ENCODE measurements around the gene LRRTM1. TPM values are rescaled to one million over a fixed set of nuclear protein-coding genes. Genes with fewer than 3 reads are reported as not detected.

Gene LRRTM1, protein sequence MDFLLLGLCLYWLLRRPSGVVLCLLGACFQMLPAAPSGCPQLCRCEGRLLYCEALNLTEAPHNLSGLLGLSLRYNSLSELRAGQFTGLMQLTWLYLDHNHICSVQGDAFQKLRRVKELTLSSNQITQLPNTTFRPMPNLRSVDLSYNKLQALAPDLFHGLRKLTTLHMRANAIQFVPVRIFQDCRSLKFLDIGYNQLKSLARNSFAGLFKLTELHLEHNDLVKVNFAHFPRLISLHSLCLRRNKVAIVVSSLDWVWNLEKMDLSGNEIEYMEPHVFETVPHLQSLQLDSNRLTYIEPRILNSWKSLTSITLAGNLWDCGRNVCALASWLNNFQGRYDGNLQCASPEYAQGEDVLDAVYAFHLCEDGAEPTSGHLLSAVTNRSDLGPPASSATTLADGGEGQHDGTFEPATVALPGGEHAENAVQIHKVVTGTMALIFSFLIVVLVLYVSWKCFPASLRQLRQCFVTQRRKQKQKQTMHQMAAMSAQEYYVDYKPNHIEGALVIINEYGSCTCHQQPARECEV
- total RNA-seq, result not detected

DNA sequence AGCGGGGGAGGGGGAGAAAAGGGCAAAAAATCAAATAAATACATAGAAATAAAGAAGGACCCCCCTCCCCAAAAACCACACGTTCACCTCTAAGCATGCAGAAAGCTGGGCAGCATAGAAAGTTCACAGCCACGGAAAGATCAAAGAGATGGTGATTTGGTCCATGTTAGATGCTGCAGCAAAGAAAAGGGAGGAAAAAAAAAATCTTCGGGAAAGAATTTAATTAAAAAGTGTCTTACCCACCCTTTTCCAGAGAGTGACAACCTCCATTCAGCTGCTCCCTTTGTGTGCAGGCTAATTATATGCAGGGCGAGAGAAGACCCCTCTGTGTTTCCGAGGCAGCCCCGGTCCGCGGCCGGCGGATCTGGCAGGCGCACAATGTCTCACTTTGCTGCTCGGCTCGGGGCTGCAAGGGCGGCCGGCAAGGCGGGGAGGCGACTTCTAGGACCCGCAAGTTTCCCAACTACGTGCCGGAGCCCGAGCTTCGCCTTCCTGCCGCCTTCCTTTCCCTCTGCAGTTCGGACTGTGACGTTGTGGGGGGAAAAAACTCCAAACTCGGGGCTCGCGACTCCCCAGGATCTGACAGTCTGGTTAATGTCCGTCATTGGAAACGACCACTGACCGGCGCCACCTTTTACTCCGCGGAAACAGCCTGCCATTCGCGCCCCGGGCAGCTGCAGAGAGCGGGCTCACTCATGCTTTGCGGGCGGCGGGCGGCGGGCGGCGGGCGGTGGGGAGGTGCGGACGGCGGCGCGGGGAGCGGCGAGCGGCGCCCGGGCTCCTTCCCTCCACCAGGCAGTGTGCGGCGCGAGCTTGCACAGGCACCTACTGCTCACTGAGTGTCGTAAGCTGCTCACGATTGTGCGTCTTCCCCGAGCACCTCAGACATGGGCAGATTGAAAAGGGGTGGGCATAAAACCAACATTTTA lies at the start of gene LRRTM1:
LRRTM1 (minus strand) TSS at position 844 of the 929 bp plus-strand sequence. CDS start 933 bp downstream, outside the sequence.
- H3K36me3 Mint-ChIP-seq (ENCODE audit: insufficient read depth), result no peaks in the 10 kb centered on the region
- no peak within 1 kb of the TSS for H3K4me3 Mint-ChIP-seq
- ATAC-seq, result no peak
- peaks cover 6% of the 10 kb centered on the region for H3K9me3 Mint-ChIP-seq
- DNase-seq, result no peak
- no peaks in the 10 kb centered on the region for H3K4me1 Mint-ChIP-seq (ENCODE audit: low read depth)
- H3K27me3 Mint-ChIP-seq (ENCODE audit: low read depth), result peaks cover 45% of the 10 kb centered on the region

DNA sequence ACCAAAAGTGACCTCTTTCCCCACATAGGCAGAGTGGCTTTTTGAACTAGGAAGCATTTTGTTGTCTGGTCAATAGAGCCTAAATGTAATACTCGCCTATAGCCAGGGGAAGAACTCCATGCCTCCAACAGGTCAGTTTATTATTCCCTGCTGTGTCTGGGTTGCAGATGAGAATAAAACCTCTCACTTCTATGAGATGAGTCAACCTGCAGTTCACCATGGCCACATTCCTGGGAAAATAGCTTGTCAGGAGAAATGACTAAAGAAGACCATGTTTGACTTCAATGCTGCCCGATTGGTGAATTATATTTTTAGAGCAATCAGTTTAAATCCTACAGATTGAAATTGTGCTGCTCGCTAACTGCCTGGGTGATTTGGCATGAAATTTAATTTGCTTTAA lies 46.7 kb upstream of the LRRTM1 start:
- no peaks in the 10 kb centered on the region for H3K9me3 Mint-ChIP-seq
- no peaks in the 10 kb centered on the region for H3K36me3 Mint-ChIP-seq (ENCODE audit: insufficient read depth)
- DNase-seq, result no peak
- H3K27me3 Mint-ChIP-seq (ENCODE audit: low read depth), result no peaks in the 10 kb centered on the region
- no peaks in the 10 kb centered on the region for H3K4me1 Mint-ChIP-seq (ENCODE audit: low read depth)
- ATAC-seq, result no peak
- no peak overlapping the region for H3K4me3 Mint-ChIP-seq

DNA sequence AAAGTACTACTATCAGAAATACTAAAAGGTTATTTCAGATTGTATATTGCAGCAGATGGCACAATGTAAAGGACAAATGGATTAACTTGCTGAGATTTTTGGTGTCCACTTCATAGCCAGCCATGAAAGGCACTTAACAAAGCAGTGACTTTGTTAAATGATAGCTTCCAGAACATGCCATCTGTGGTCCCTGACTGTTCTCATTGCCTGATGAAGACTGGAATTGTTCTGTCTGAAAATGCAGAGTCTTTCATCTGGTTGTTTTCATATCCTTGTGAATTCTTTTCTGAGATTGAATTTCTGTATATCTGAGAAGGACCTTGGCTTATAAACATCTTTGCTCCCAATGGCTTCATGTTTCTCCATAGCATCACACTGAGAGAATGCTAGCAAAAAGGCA lies 44.4 kb upstream of the LRRTM1 start:
- Mint-ChIP-seq H3K36me3 (ENCODE audit: insufficient read depth) (no peaks in the 10 kb centered on the region), H3K4me3 (no peak overlapping the region), H3K4me1 (ENCODE audit: low read depth) (no peaks in the 10 kb centered on the region), H3K9me3 (peaks cover 5% of the 10 kb centered on the region), H3K27me3 (ENCODE audit: low read depth) (no peaks in the 10 kb centered on the region)
- DNase-seq (no peak), ATAC-seq (no peak)

DNA sequence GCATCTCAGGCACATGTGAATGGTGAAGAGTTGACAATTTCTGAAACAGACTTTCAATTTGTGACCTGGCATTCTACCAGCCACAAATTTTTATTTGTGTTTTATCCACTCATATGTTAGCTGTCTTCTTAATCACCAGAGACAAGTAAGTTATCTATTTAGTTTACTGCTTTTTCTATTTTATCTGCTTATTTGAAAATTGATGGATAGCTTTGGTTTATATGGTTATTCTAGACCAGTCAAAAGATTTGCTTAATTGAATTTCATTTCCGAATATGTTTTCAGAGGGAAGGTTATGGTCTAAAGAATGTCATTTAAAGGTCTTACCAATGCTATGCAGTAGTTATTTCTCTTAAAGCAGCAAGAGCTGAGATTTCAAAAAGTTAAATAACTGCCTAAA lies 43.5 kb upstream of the LRRTM1 start:
- H3K4me1 Mint-ChIP-seq (ENCODE audit: low read depth), result no peaks in the 10 kb centered on the region
- no peaks in the 10 kb centered on the region for H3K36me3 Mint-ChIP-seq (ENCODE audit: insufficient read depth)
- H3K27me3 Mint-ChIP-seq (ENCODE audit: low read depth), result no peaks in the 10 kb centered on the region
- no peak for DNase-seq
- no peak for ATAC-seq
- peaks cover 5% of the 10 kb centered on the region for H3K9me3 Mint-ChIP-seq
- H3K4me3 Mint-ChIP-seq, result no peak overlapping the region

DNA sequence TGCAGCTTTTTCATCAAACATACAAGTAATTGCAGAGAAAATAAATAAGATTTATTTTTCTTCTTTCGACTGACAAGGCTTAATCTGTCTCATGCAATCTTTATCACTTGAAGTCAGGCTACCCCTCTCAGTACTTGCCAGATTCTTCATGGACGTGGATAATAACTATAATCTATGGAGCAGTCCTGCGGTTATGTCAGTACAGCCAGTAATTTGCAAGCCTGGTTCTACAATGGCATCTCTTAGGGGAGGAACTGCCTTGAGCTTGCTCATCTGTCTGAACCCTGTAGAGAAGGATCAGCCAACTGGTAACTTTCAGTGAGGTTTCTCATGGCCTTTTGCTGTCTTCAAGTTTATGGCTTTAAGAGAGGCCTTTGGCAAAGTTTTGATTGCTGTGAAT lies 35.5 kb upstream of the LRRTM1 start:
- ATAC-seq (no peak), DNase-seq (no peak)
- H3K27me3 Mint-ChIP-seq (ENCODE audit: low read depth), result no peaks in the 10 kb centered on the region
- no peaks in the 10 kb centered on the region for H3K4me1 Mint-ChIP-seq (ENCODE audit: low read depth)
- no peaks in the 10 kb centered on the region for H3K36me3 Mint-ChIP-seq (ENCODE audit: insufficient read depth)
- no peak overlapping the region for H3K4me3 Mint-ChIP-seq
- peaks cover 14% of the 10 kb centered on the region for H3K9me3 Mint-ChIP-seq

DNA sequence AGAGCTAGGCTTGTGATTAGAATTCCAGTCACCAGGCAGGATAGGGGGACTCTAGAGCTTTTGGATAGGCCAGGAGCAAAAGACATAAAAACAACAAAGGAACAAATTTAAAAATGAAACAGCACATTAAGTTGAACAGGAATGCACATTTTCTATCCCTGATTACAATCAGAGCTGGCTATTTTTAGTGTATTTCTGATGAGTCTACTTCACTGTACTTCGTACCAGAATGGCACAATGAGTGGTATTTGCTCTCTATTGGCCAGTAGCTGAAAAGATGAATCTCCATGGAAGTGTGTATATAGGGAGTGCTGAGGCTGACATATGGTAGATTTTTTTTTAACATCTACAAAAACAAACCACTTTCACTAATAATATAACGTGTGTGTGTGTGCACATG lies 34.2 kb upstream of the LRRTM1 start:
- ATAC-seq (no peak), DNase-seq (no peak)
- Mint-ChIP-seq H3K27me3 (ENCODE audit: low read depth) (no peaks in the 10 kb centered on the region), H3K9me3 (peaks cover 18% of the 10 kb centered on the region), H3K36me3 (ENCODE audit: insufficient read depth) (no peaks in the 10 kb centered on the region), H3K4me1 (ENCODE audit: low read depth) (no peaks in the 10 kb centered on the region), H3K4me3 (no peak overlapping the region)

DNA sequence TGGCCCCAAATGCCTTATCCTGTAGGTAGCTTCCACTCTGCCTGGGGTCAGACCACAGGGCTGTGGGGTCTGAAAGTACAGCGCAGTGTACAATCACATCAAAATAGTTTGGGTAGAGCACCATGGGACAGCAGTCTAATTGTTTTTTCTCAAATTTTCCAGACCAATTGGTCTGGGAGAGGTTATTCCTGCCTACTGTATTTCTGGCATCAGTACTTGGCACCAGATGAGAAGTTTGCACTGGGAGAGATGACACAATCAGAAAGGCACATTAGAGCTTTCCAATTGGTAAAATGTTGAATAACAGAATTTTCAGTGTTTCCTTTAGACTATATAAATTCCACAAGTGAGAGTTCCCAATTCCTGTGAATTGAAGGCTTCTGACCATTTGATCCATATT lies 30.9 kb upstream of the LRRTM1 start:
- H3K4me3 Mint-ChIP-seq, result no peak overlapping the region
- DNase-seq, result no peak

DNA sequence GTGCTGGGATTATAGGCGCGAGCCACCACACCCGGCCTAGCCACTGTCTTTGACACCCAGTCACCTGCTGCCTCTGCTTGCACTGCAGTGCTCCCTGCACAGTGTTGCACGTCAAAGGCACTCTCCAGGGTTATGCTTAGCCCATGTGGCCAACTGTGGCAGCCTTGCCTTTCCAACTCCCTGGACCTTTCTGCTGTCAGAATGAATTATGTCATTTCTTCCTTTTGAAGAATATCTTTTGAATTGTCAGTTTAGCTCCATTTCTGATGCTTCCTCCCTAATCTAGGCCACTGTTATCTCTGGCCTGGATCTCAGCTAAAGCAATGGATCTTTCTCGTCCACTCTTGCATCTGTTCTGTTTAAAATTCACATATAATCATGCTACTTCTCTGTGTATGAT lies 29.3 kb upstream of the LRRTM1 start:
- Mint-ChIP-seq H3K36me3 (ENCODE audit: insufficient read depth) (no peaks in the 10 kb centered on the region), H3K27me3 (ENCODE audit: low read depth) (no peaks in the 10 kb centered on the region), H3K9me3 (peaks cover 15% of the 10 kb centered on the region), H3K4me3 (no peak overlapping the region), H3K4me1 (ENCODE audit: low read depth) (no peaks in the 10 kb centered on the region)
- DNase-seq (no peak), ATAC-seq (no peak)

More for the DNA sequence above, 30.9 kb upstream of the LRRTM1 start:
- no peaks in the 10 kb centered on the region for H3K4me1 Mint-ChIP-seq (ENCODE audit: low read depth)
- ATAC-seq, result no peak
- peaks cover 18% of the 10 kb centered on the region for H3K9me3 Mint-ChIP-seq
- H3K27me3 Mint-ChIP-seq (ENCODE audit: low read depth), result no peaks in the 10 kb centered on the region
- H3K36me3 Mint-ChIP-seq (ENCODE audit: insufficient read depth), result no peaks in the 10 kb centered on the region

DNA sequence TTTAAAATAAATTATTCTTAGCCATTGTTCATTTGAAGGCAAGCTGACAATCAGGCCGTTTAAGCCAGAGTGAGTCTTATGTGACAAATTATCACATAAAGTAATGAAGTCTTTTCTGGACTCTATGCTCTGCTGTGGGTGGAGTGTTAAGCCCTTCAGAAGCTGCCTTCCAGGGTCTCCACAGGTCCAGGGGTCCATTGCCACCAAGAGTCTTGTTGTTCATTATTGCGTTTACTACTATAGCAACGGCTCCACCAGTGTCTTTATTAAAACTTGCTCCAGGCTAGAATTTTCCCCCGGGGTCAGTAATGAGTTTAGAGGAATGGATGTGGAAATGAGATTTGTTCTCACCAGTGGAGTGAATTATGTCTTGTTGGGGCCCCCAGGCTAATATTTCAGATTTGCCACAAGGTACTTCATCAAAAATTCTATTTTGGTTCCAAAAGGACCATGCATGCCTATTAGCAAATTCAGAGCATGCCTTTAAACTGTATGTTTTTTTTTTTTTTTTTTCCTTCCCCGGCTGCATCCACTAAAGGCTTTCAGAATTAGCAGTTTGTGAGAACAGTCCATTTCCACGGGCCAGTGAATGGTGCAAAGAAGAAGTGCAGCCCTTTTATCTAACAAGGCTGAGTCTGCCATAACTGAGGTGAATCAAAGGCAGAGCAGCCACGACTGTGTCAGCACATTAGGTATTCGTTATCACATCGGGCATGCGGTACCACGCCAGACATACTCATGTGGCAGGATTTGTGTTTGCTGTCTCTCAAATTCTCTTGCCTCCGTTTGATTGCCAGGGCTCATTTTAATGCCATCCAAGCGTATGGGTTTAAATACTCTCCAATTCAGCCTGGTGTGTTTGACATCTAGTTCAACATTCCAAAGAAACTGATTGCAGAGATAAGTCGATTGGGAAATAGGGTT lies 26.2 kb upstream of the LRRTM1 start:
- no peak for DNase-seq
- Mint-ChIP-seq H3K36me3 (ENCODE audit: insufficient read depth) (no peaks in the 10 kb centered on the region), H3K4me1 (ENCODE audit: low read depth) (no peaks in the 10 kb centered on the region), H3K27me3 (ENCODE audit: low read depth) (no peaks in the 10 kb centered on the region), H3K9me3 (peaks cover 15% of the 10 kb centered on the region), H3K4me3 (no peak overlapping the region)
- no peak for ATAC-seq

DNA sequence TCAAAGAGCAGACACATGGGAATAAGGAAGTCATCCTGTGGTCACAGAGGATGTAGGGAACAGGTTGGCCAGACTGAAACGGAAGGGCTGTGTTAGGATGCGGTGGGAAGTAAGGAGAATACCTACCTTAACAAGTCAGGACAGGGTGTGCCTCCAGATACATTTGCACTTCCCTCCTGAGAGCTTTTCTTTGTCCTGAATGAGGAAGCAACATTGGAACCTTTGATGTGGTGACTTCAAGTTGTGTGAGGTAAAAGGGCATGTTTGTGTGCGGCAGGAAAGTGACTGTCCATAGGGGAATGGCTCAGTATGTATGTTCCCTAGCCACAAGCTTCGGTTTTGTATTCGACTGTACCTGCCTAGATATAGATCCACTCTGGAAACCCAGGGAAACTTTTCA lies 24.9 kb upstream of the LRRTM1 start:
- Mint-ChIP-seq H3K36me3 (ENCODE audit: insufficient read depth) (no peaks in the 10 kb centered on the region), H3K9me3 (peaks cover 8% of the 10 kb centered on the region), H3K4me3 (no peak overlapping the region), H3K4me1 (ENCODE audit: low read depth) (no peaks in the 10 kb centered on the region), H3K27me3 (ENCODE audit: low read depth) (no peaks in the 10 kb centered on the region)
- ATAC-seq, result no peak
- DNase-seq, result no peak

DNA sequence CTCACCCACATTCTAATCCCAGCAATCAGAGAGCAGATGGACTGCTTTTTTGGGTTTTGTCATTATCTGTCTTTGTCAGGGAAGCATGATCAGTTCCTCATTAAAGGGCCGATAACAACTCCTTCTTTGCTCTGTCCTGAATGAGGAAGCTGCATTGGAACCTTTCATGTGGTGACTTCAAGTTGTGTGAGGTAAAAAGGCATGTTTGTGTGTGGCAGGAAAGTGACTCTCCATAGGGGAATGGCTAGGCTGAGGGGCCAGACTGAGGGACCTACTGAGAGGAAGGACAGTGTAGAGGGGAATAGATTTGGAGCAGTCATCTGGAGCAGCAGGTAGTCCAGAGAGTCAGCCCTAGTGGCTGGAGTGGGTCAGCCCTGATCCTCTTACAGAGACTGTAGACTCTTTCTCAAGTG lies 23.6 kb upstream of the LRRTM1 start:
- Mint-ChIP-seq H3K4me1 (ENCODE audit: low read depth) (no peaks in the 10 kb centered on the region), H3K27me3 (ENCODE audit: low read depth) (no peaks in the 10 kb centered on the region), H3K4me3 (no peak overlapping the region), H3K9me3 (peaks cover 3% of the 10 kb centered on the region), H3K36me3 (ENCODE audit: insufficient read depth) (no peaks in the 10 kb centered on the region)
- DNase-seq (no peak), ATAC-seq (no peak)

DNA sequence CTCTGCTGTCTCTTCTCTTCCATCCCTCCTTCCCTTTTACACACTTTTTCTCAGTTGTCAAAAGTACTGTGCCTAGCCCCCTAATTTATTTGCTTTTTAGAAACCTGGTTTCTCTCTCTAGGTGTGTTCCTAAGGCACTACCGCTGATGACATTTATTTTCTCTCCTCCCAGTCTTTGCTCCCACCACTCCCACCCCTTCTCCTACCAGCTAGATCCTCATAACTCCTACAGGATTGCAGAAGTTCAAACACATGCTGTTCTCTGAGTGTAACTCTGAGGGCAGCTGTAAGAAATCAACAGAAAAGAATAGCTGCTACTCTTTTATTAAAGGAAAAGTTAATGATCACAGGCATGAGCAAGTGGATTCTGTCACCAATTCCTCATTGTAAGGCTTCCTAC lies 22.3 kb upstream of the LRRTM1 start:
- no peaks in the 10 kb centered on the region for H3K36me3 Mint-ChIP-seq (ENCODE audit: insufficient read depth)
- no peaks in the 10 kb centered on the region for H3K4me1 Mint-ChIP-seq (ENCODE audit: low read depth)
- H3K27me3 Mint-ChIP-seq (ENCODE audit: low read depth), result no peaks in the 10 kb centered on the region
- H3K4me3 Mint-ChIP-seq, result no peak overlapping the region
- ATAC-seq (no peak), DNase-seq (no peak)
- peaks cover 2% of the 10 kb centered on the region for H3K9me3 Mint-ChIP-seq

DNA sequence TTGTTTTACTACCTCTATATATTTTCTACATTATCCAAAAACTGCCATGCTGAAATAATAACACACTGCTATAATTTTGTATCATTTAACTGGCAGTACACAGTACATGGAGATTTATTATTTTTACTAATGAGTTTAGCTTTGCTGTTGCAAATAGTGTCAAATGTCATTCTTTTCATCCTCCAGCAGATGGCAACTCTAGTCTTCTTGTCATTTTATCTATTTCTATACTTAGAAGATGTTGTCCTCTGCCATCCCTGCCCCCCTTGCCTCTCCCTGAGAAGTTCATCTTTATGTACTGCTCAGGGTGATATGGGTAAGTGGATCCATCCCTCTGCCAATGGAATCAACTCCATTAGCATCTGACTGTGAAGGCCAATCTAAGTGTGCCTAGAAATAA lies 21.7 kb upstream of the LRRTM1 start:
- Mint-ChIP-seq H3K9me3 (no peaks in the 10 kb centered on the region), H3K4me3 (no peak overlapping the region)
- no peak for ATAC-seq

DNA sequence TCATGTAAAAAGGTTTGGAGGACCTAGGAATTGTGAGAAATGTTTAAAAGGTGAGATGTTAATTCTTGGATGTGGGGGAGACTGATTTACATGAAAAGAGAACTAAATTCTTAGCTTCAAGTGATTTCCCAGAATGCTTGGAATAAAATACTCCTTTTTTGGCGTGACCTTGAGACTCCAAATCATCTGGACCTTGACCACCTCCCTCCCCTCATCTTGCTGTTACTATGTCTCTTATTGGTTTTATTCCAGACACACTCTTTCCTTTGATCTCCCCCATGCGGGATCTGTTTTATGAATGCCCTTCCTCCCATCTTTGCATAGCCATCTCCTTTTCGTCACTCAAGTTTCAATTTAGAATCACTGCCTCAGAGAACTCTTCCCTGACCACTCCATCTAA lies 20.0 kb upstream of the LRRTM1 start:
- no peaks in the 10 kb centered on the region for H3K36me3 Mint-ChIP-seq (ENCODE audit: insufficient read depth)
- no peaks in the 10 kb centered on the region for H3K9me3 Mint-ChIP-seq
- no peak overlapping the region for H3K4me3 Mint-ChIP-seq
- no peaks in the 10 kb centered on the region for H3K27me3 Mint-ChIP-seq (ENCODE audit: low read depth)
- no peaks in the 10 kb centered on the region for H3K4me1 Mint-ChIP-seq (ENCODE audit: low read depth)
- ATAC-seq (no peak), DNase-seq (no peak)

More for the DNA sequence above, 21.7 kb upstream of the LRRTM1 start:
- no peaks in the 10 kb centered on the region for H3K36me3 Mint-ChIP-seq (ENCODE audit: insufficient read depth)
- DNase-seq, result no peak
- H3K4me1 Mint-ChIP-seq (ENCODE audit: low read depth), result no peaks in the 10 kb centered on the region
- no peaks in the 10 kb centered on the region for H3K27me3 Mint-ChIP-seq (ENCODE audit: low read depth)

All from activated T-cell treated with anti-CD3 and anti-CD28 coated beads, Interleukin-2, amount 50 U/mL, for 4 hours (primary cell).